Measurements from ENCODE around the gene EID2B.

GRCh38 chr19:39508629-39509028 is 24.0 kb downstream of the EID2B start:
- TF ChIP-seq CTCF (IDR thresholded peaks at IDR 0.05): no peak
- TF ChIP-seq POLR2A (IDR thresholded peaks at IDR 0.05): no peak
- no peak for TF ChIP-seq EP300 (IDR thresholded peaks at IDR 0.05)
